Epidermal melanocyte (primary cell): ENCODE results near the gene LIMCH1.
"Not testable (repeated sequence)": the region's sequence is repeated elsewhere in the genome, so short reads cannot be mapped to it uniquely, and the experiment has no call there.

Experiments used
- DNase-seq: peaks from one replicate; pipeline ENCODE4 v3.0.0; 2011; ENCODE audit warnings: low spot score; ENCODE audit not compliant: insufficient read length

Gene LIMCH1

GRCh38 chr4:41638866-41639265, 100.9 kb downstream of the LIMCH1 start:
- no peak for DNase-seq

- DNase-seq, result no peak
Observed at GRCh38 chr4:41639291-41639690, 101.3 kb downstream of the LIMCH1 start.

GRCh38 chr4:41640906-41641305, 102.9 kb downstream of the LIMCH1 start:
- DNase-seq, result no peak

GRCh38 chr4:41642746-41643145, 104.8 kb downstream of the LIMCH1 start:
- not testable (repeated sequence) for DNase-seq

GRCh38 chr4:41643331-41643730, 105.4 kb downstream of the LIMCH1 start:
- no peak for DNase-seq

GRCh38 chr4:41644288-41644914, 106.4 kb downstream of the LIMCH1 start:
- DNase-seq, result peak; percentile 44

- no peak for DNase-seq
Observed at GRCh38 chr4:41644915-41645295, 106.9 kb downstream of the LIMCH1 start.

- DNase-seq, result no peak
Observed at GRCh38 chr4:41645728-41646390, 107.9 kb downstream of the LIMCH1 start.

GRCh38 chr4:41646862-41647261, 108.9 kb downstream of the LIMCH1 start:
- no peak for DNase-seq

GRCh38 chr4:41647383-41647782, 109.4 kb downstream of the LIMCH1 start:
- no peak for DNase-seq

- not testable (repeated sequence) for DNase-seq
Observed at GRCh38 chr4:41651150-41651549, 113.2 kb downstream of the LIMCH1 start.

GRCh38 chr4:41652971-41653370, 115.0 kb downstream of the LIMCH1 start:
- no peak for DNase-seq

GRCh38 chr4:41653523-41653922, 115.6 kb downstream of the LIMCH1 start:
- no peak for DNase-seq

GRCh38 chr4:41655177-41655576, 117.2 kb downstream of the LIMCH1 start:
- DNase-seq, result no peak

- no peak for DNase-seq
Observed at GRCh38 chr4:41656106-41656505, 118.1 kb downstream of the LIMCH1 start.

GRCh38 chr4:41656572-41657520, 118.9 kb downstream of the LIMCH1 start:
- DNase-seq, result no peak

GRCh38 chr4:41657561-41657960, 119.6 kb downstream of the LIMCH1 start:
- no peak for DNase-seq

GRCh38 chr4:41658163-41658562, 120.2 kb downstream of the LIMCH1 start:
- DNase-seq, result no peak

- DNase-seq, result no peak
Observed at GRCh38 chr4:41660352-41660751, 122.4 kb downstream of the LIMCH1 start.

- DNase-seq, result peak; percentile 56
Observed at GRCh38 chr4:41661442-41662076, 123.6 kb downstream of the LIMCH1 start.

- no peak for DNase-seq
Observed at GRCh38 chr4:41665636-41666207, 127.8 kb downstream of the LIMCH1 start.
